Liver (tissue), 9 donors: Measurements from ENCODE around the gene CMTM7. TPM values are rescaled to one million over a fixed set of nuclear protein-coding genes. Genes with fewer than 3 reads are reported as not detected.

ENCODE experiments used
- DNase-seq: peaks from one replicate; pipeline ENCODE4 v3.0.0-alpha.2; 2017; ENCODE audit warnings: low spot score
- H3K27ac ChIP-seq, 2 donors: one replicate each; pipeline ENCODE4 v1.7.0; 2013; ENCODE audit warnings: inconsistent platforms in 2 of 2, low read length in 2 of 2, control low read depth in 1 of 2, low read depth in 1 of 2, mild to moderate bottlenecking in 1 of 2
- H3K27me3 ChIP-seq, 4 donors: one replicate each; pipeline versions ENCODE4 v1.6.1 to v1.7.0; 2013; ENCODE audit warnings: low read length in 3 of 4, inconsistent platforms in 1 of 4, mild to moderate bottlenecking in 1 of 4, moderate library complexity in 1 of 4; ENCODE audit not compliant: control insufficient read depth in 4 of 4, insufficient read depth in 4 of 4
- H3K36me3 ChIP-seq, 4 donors: one replicate each; pipeline versions ENCODE4 v1.6.1 to v1.7.0; 2013; ENCODE audit warnings: low read length in 3 of 4, mild to moderate bottlenecking in 3 of 4, low read depth in 1 of 4, moderate library complexity in 1 of 4; ENCODE audit not compliant: control insufficient read depth in 4 of 4, insufficient read depth in 3 of 4
- H3K4me1 ChIP-seq, 4 donors: one replicate each; pipeline versions ENCODE4 v1.6.1 to v1.7.0; 2013; ENCODE audit warnings: low read length in 3 of 4, mild to moderate bottlenecking in 3 of 4, moderate library complexity in 1 of 4; ENCODE audit not compliant: control insufficient read depth in 4 of 4, insufficient read depth in 4 of 4
- H3K4me3 ChIP-seq, 3 donors: one replicate each; pipeline versions ENCODE4 v1.6.1 to v1.7.0; 2013; ENCODE audit warnings: low read length in 3 of 3, control low read depth in 1 of 3, low read depth in 1 of 3, mild to moderate bottlenecking in 1 of 3
- H3K9ac ChIP-seq, 2 donors: one replicate each; pipeline ENCODE4 v1.7.0; 2013; ENCODE audit warnings: low read length in 2 of 2, mild to moderate bottlenecking in 2 of 2, moderate library complexity in 2 of 2, control low read depth in 1 of 2, low read depth in 1 of 2
- H3K9me3 ChIP-seq, 4 donors: one replicate each; pipeline versions ENCODE4 v1.6.1 to v1.7.0; 2013; ENCODE audit warnings: low read length in 3 of 4; ENCODE audit not compliant: control insufficient read depth in 4 of 4
- EGR1 ChIP-seq, 2 donors: IDR thresholded peaks; 2 replicates each; pipeline ENCODE4 v1.6.1; 2016 to 2018; ENCODE audit warnings: antibody characterized with exemption in 2 of 2, low read depth in 2 of 2
- FOXA1 ChIP-seq: IDR thresholded peaks from 2 replicates; pipeline ENCODE4 v1.6.1; 2016; ENCODE audit warnings: antibody characterized with exemption
- FOXA2 ChIP-seq: IDR thresholded peaks from 2 replicates; pipeline ENCODE4 v1.6.1; 2016; ENCODE audit warnings: antibody characterized with exemption
- GABPA ChIP-seq, 2 donors: IDR thresholded peaks in 1 of 2; conservative IDR thresholded peaks in 1 of 2; 2 replicates each; pipeline ENCODE4 v1.6.1; 2016; ENCODE audit warnings: antibody characterized with exemption in 2 of 2, mild to moderate bottlenecking in 1 of 2, moderate library complexity in 1 of 2
- HNF4G ChIP-seq: IDR thresholded peaks from 2 replicates; pipeline ENCODE4 v1.6.1; 2016; ENCODE audit warnings: antibody characterized with exemption
- JUND ChIP-seq, 2 donors: IDR thresholded peaks; 2 replicates each; pipeline ENCODE4 v1.6.1; 2016; ENCODE audit warnings: antibody characterized with exemption in 2 of 2
- NR2F2 ChIP-seq: IDR thresholded peaks from 2 replicates; pipeline ENCODE4 v1.6.1; 2016; ENCODE audit warnings: antibody characterized with exemption
- RAD21 ChIP-seq, 2 donors: IDR thresholded peaks; 2 replicates each; pipeline ENCODE4 v1.6.1; 2016; ENCODE audit warnings: antibody characterized with exemption in 2 of 2, mild to moderate bottlenecking in 2 of 2
- RXRA ChIP-seq, 2 donors: IDR thresholded peaks; 2 replicates each; pipeline ENCODE4 v1.6.1; 2017 to 2018; ENCODE audit warnings: antibody characterized with exemption in 2 of 2, mild to moderate bottlenecking in 1 of 2
- SP1 ChIP-seq: IDR thresholded peaks from 2 replicates; pipeline ENCODE4 v1.6.1; 2018; ENCODE audit warnings: antibody characterized with exemption, mild to moderate bottlenecking
- TAF1 ChIP-seq: conservative IDR thresholded peaks from 2 replicates; pipeline ENCODE4 v1.6.1; 2016; ENCODE audit warnings: antibody characterized with exemption, mild to moderate bottlenecking
- YY1 ChIP-seq: IDR thresholded peaks from 2 replicates; pipeline ENCODE4 v1.6.1; 2016; ENCODE audit warnings: antibody characterized with exemption, mild to moderate bottlenecking
- WGBS: extraction: QIAGEN DNeasy Blood & Tissue Kit; methylation state at CpG from one replicate; pipeline ENCODE4 v1.1.7; 2013; 5-methylcytosine and 5-hydroxymethylcytosine counted together
- polyA plus RNA-seq, 2 donors: library from polyadenylated mRNA; stranded (reverse) in 1 of 2; unstranded in 1 of 2; fragments of 200-250 nt in 1 of 2; fragments of >200 nt in 1 of 2; fragmentation: Nextera tagmentation in 1 of 2; extraction: Ambion mirVana in 1 of 2; gene quantifications; one replicate each; pipeline versions ENCODE4 v1.2.1 to v1.2.3, GENCODE V29; 2013 to 2015
- total RNA-seq, 2 donors: library from RNA; depleted of rRNA; stranded (reverse); fragments of >200 nt; gene quantifications; one replicate each; pipeline ENCODE4 v1.2.3, GENCODE V29; 2014
- TF ChIP-seq, protein P1 (sequence below): IDR thresholded peaks from 2 replicates; pipeline ENCODE4 v1.6.1; 2016; ENCODE audit warnings: antibody characterized with exemption
- TF ChIP-seq, protein P2 (sequence below): IDR thresholded peaks from 2 replicates; pipeline ENCODE4 v1.6.1; 2016; ENCODE audit warnings: antibody characterized with exemption, mild to moderate bottlenecking
- TF ChIP-seq, protein P3 (sequence below): IDR thresholded peaks from 2 replicates; pipeline ENCODE4 v1.6.1; 2016; ENCODE audit warnings: antibody characterized with exemption
- TF ChIP-seq, protein P4 (sequence below): IDR thresholded peaks from 2 replicates; pipeline ENCODE4 v1.6.1; 2016; ENCODE audit warnings: antibody characterized with exemption
- donor health status: healthy.
- donor health status: healthy.
- donor health status: healthy.
- donor health status: healthy.
- donor health status: healthy.

CMTM7 gene
- total and polyA plus RNA-seq, 4 donors: 3.6 to 20.3 (median 4.1) TPM

DNA sequence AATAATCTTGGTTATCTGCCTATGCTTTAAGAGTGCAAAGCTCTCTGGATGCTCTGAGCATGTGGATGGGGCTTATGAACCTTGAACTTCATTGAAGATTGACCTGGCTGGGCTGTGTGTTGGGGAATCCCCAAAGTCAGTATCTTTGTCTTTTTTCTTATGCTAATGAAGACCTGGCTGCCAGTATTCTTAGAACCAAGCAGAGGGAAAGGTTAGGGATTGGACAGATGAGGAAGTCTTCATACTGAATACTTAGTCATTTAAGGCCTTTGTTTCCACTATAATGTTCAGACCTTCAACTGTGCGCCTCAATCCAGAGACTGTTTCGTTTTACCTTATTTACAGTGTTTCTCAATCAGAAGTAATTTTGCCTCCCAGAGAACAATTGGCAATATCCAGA, 42.5 kb upstream of the CMTM7 start (continued):
- TF ChIP-seq, protein P1, sequence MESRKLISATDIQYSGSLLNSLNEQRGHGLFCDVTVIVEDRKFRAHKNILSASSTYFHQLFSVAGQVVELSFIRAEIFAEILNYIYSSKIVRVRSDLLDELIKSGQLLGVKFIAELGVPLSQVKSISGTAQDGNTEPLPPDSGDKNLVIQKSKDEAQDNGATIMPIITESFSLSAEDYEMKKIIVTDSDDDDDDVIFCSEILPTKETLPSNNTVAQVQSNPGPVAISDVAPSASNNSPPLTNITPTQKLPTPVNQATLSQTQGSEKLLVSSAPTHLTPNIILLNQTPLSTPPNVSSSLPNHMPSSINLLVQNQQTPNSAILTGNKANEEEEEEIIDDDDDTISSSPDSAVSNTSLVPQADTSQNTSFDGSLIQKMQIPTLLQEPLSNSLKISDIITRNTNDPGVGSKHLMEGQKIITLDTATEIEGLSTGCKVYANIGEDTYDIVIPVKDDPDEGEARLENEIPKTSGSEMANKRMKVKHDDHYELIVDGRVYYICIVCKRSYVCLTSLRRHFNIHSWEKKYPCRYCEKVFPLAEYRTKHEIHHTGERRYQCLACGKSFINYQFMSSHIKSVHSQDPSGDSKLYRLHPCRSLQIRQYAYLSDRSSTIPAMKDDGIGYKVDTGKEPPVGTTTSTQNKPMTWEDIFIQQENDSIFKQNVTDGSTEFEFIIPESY: no peak

DNA sequence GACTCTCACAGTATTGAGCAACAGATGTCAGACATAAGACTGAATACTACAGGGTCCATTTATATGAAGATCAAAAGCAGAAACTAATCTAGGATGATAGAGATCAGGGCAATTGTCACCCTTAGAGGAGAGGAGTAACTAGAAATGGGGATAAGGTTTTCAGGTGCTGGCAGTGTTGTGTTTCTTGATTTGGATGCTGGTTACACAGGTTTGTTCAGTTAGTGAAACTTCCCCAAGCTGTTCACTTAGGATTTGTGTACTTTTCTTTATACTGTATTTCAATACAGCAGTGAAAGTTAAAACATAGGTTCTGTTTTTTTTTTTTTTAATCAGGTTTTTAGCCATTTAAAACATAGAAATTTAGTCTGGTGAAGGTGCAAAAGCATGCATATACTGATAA, 39.1 kb upstream of the CMTM7 start:
- Histone ChIP-seq H3K4me1 (peaks cover 0 to 11% (median 3%) of the 10 kb centered on the region in 4 donors), H3K27ac (no peak overlapping the region), H3K4me3 (no peak overlapping the region), H3K27me3 (no peaks in the 10 kb centered on the region), H3K36me3 (no peaks in the 10 kb centered on the region), H3K9ac (no peak overlapping the region), H3K9me3 (no peaks in the 10 kb centered on the region)
- TF ChIP-seq HNF4G: no peak
- TF ChIP-seq JUND (IDR thresholded peaks at IDR 0.05): no peak
- TF ChIP-seq TAF1: no peak
- TF ChIP-seq RAD21 (IDR thresholded peaks at IDR 0.05): no peak
- no peak for TF ChIP-seq FOXA1
- TF ChIP-seq YY1: no peak
- no peak for TF ChIP-seq GABPA (IDR thresholded peaks at IDR 0.05 in 1 of 2, conservative IDR thresholded peaks at IDR 0.05 in 1 of 2)
- TF ChIP-seq, protein P2, sequence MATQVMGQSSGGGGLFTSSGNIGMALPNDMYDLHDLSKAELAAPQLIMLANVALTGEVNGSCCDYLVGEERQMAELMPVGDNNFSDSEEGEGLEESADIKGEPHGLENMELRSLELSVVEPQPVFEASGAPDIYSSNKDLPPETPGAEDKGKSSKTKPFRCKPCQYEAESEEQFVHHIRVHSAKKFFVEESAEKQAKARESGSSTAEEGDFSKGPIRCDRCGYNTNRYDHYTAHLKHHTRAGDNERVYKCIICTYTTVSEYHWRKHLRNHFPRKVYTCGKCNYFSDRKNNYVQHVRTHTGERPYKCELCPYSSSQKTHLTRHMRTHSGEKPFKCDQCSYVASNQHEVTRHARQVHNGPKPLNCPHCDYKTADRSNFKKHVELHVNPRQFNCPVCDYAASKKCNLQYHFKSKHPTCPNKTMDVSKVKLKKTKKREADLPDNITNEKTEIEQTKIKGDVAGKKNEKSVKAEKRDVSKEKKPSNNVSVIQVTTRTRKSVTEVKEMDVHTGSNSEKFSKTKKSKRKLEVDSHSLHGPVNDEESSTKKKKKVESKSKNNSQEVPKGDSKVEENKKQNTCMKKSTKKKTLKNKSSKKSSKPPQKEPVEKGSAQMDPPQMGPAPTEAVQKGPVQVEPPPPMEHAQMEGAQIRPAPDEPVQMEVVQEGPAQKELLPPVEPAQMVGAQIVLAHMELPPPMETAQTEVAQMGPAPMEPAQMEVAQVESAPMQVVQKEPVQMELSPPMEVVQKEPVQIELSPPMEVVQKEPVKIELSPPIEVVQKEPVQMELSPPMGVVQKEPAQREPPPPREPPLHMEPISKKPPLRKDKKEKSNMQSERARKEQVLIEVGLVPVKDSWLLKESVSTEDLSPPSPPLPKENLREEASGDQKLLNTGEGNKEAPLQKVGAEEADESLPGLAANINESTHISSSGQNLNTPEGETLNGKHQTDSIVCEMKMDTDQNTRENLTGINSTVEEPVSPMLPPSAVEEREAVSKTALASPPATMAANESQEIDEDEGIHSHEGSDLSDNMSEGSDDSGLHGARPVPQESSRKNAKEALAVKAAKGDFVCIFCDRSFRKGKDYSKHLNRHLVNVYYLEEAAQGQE: no peak
- TF ChIP-seq SP1: no peak
- no peak for TF ChIP-seq RXRA (IDR thresholded peaks at IDR 0.05)
- TF ChIP-seq, protein P3, sequence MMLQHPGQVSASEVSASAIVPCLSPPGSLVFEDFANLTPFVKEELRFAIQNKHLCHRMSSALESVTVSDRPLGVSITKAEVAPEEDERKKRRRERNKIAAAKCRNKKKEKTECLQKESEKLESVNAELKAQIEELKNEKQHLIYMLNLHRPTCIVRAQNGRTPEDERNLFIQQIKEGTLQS: no peak
- TF ChIP-seq, protein P4, sequence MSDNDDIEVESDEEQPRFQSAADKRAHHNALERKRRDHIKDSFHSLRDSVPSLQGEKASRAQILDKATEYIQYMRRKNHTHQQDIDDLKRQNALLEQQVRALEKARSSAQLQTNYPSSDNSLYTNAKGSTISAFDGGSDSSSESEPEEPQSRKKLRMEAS: no peak
- TF ChIP-seq EGR1 (IDR thresholded peaks at IDR 0.05; ENCODE audit: low read depth in 2 of 2): no peak
- no peak for TF ChIP-seq FOXA2
- no peak for DNase-seq

DNA sequence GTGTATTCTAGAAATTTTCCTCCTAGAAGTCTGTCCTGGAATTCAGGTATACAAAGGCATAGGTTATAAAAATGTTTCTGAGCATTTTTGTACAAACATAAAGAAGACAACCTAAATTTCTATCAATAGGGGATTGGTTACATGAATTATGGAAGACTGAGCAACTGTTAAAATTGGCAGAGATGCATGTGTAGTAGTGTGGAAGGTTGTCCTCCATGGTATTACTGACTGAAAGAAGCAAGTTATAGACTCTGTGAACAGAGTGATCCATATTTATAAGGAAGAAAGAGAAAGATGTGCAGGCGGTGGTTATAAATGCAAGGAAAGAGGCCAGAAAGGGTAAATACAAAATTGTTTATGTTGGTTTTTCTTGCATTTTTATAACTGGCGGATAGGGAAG, 38.3 kb upstream of the CMTM7 start:
- Histone ChIP-seq H3K36me3 (peaks cover 0 to 2% (median 0%) of the 10 kb centered on the region in 4 donors), H3K9ac (no peak overlapping the region), H3K4me3 (no peak overlapping the region), H3K9me3 (no peaks in the 10 kb centered on the region), H3K27me3 (no peaks in the 10 kb centered on the region), H3K27ac (no peak overlapping the region), H3K4me1 (peaks cover 0 to 11% (median 3%) of the 10 kb centered on the region in 4 donors)
- no peak for TF ChIP-seq NR2F2
- TF ChIP-seq JUND (IDR thresholded peaks at IDR 0.05): no peak
- TF ChIP-seq FOXA1: no peak
- no peak for TF ChIP-seq SP1
- no peak for TF ChIP-seq YY1
- TF ChIP-seq, protein P2: no peak
- no peak for TF ChIP-seq RXRA (IDR thresholded peaks at IDR 0.05)
- TF ChIP-seq, protein P4: no peak
- no peak for TF ChIP-seq FOXA2
- TF ChIP-seq RAD21 (IDR thresholded peaks at IDR 0.05): no peak
- 98% methylated on average over 2 of the region's 2 CpGs for WGBS
- DNase-seq: no peak
